ENCODE data around the gene HBA1.
A peak's percentile ranks its signal among the peaks of the same experiment; 100 is the strongest.
"Not testable (repeated sequence)": the region's sequence is repeated elsewhere in the genome, so short reads cannot be mapped to it uniquely, and the experiment has no call there.

HBA1 gene

DNA sequence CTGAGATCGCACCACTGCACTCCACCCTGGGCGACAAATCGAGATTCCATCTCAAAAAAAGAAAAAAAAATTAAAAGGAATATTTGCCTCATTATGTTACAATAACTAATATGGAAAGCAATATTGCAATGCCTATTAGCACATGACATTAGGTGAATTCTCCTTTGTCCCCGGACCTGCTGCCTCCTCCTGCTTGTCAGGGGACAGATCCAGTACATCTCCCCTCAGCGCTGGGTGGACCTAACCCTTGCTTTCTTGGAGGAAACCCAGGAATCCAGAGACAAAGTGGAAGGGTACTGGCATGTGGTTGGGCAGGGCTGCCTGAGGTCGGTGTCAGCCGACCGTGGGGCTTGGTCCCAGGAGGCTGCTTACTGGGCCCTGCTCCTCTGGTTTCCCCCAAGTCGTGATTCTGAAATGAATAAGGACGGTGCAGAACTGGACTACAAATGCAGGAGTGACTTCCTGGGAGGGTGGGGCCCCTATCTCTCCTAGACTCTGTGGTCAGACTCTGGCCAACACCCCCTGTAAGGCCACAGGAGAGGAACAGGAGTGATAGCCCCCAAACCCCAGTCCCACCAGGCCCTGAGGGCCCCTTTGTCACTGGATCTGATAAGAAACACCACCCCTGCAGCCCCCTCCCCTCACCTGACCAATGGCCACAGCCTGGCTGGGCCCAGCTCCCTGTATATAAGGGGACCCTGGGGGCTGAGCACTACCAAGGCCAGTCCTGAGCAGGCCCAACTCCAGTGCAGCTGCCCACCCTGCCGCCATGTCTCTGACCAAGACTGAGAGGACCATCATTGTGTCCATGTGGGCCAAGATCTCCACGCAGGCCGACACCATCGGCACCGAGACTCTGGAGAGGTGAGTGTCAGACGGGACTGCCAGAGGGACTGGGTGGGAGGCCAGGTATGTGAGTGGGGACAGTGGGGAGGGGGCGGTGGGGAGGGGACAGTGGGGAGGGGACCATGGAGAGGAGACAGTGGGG lies 24.0 kb upstream of the HBA1 start, which contains the start of gene HBZ:
Gene HBZ, plus strand, starts transcription at position 504 of the 988 bp plus-strand sequence. Its CDS starts 266 bp downstream, at position 770.
- TF ChIP-seq, protein P1, sequence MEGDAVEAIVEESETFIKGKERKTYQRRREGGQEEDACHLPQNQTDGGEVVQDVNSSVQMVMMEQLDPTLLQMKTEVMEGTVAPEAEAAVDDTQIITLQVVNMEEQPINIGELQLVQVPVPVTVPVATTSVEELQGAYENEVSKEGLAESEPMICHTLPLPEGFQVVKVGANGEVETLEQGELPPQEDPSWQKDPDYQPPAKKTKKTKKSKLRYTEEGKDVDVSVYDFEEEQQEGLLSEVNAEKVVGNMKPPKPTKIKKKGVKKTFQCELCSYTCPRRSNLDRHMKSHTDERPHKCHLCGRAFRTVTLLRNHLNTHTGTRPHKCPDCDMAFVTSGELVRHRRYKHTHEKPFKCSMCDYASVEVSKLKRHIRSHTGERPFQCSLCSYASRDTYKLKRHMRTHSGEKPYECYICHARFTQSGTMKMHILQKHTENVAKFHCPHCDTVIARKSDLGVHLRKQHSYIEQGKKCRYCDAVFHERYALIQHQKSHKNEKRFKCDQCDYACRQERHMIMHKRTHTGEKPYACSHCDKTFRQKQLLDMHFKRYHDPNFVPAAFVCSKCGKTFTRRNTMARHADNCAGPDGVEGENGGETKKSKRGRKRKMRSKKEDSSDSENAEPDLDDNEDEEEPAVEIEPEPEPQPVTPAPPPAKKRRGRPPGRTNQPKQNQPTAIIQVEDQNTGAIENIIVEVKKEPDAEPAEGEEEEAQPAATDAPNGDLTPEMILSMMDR (IDR thresholded peaks at IDR 0.05; ENCODE audit: low read depth, low read length): no peak
- H3K4me3 ChIP-seq (ENCODE audit: low read depth, low read length): no peak within 1 kb of the TSS

DNA sequence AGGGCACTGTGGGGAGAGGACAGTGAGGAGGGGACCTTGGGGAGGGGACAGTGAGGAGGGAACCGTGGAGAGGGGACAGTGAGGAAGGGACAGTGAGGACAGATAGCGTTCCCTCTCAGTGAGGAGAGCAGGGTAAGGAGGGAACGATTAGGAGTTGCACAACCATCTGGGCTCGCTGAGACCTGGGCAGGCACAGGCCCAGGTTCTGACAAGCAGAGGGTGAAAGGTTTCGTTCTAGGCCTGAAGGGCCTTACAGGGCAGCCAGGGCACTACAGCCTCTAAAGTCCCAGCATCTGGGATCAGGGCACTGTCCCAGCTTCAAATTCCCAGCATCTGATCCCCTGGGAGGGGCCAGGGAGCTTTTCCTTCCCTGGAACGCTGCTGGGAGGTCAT lies 23.4 kb upstream of the HBA1 start:
- H3K4me3 ChIP-seq (ENCODE audit: low read depth, low read length): not testable (repeated sequence)

DNA sequence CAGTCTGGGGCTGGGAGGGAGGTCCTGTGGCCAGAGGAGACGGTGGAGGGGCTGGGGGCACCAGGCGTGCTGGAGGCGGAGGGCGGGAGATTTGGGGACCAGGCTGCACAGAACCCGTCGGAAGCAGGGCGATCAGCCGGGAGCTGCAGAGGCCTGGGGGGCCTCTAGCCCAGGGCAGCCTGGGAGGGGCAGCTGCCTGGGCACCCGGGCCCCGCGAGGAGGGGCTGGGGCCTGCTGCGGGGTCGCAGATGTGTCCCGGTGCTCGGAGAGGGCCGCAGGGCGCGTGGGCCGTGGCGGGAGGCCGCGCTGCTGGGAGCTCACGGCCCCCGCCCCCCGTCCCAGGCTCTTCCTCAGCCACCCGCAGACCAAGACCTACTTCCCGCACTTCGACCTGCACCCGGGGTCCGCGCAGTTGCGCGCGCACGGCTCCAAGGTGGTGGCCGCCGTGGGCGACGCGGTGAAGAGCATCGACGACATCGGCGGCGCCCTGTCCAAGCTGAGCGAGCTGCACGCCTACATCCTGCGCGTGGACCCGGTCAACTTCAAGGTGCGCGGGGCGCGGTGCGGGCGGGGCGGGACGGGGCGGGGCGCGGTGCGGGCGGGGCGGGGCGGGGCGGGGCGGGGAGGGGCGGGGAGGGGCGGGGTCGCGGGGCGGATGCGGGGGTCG lies 22.8 kb upstream of the HBA1 start:
- H3K4me3 ChIP-seq (ENCODE audit: low read depth, low read length): not testable (repeated sequence)

DNA sequence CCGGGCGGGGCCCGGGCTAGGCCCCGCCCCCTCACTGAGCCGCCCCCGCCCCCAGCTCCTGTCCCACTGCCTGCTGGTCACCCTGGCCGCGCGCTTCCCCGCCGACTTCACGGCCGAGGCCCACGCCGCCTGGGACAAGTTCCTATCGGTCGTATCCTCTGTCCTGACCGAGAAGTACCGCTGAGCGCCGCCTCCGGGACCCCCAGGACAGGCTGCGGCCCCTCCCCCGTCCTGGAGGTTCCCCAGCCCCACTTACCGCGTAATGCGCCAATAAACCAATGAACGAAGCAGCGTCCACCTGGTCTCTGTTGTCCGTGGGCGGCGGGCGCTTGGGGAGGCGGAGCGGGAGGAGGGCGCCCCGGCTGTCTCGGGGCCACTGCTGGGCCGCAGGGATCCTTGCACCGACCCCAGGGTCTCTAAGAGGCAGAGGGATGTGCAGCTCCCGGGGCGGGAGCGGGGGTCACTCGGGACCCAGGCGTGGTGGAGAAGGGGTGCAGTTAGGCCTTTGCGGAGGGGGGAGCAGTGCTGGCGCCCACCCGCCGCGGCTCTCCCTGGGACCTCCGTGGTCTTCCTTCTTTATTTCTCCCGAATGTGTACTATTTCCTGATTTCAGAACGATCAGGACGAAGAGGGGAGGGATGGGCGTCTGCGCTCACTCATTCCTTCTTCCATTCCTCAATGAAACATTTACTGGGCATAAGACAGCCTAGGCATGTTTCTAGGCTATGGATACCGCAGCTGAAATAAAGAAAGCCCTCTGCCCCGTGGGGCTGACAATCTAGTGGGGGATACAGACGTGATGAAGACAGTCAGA lies 22.1 kb upstream of the HBA1 start:
- TF ChIP-seq, protein P1 (IDR thresholded peaks at IDR 0.05; ENCODE audit: low read depth, low read length): no peak
- H3K4me3 ChIP-seq (ENCODE audit: low read depth, low read length): peak overlapping the region; percentile 43

DNA sequence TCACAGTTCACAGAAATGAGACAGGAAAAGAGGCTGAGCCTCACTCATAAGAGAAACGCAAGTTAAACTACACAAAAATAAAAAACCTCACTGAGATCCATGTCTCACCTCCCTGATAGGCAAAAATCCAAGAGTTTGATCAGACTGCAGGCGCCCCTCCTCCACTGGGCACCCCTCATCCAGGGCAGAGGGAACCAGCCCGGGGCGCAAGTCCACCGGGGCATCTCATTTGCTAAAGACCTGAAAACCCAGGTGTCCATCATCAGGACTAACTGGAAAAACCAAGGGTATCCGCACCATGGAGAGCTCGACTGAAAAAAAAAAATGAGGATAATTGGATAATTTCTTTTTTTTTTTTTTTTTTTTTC lies 21.5 kb upstream of the HBA1 start:
- TF ChIP-seq, protein P1 (IDR thresholded peaks at IDR 0.05; ENCODE audit: low read depth, low read length): no peak
- no peak overlapping the region for H3K4me3 ChIP-seq (ENCODE audit: low read depth, low read length)

DNA sequence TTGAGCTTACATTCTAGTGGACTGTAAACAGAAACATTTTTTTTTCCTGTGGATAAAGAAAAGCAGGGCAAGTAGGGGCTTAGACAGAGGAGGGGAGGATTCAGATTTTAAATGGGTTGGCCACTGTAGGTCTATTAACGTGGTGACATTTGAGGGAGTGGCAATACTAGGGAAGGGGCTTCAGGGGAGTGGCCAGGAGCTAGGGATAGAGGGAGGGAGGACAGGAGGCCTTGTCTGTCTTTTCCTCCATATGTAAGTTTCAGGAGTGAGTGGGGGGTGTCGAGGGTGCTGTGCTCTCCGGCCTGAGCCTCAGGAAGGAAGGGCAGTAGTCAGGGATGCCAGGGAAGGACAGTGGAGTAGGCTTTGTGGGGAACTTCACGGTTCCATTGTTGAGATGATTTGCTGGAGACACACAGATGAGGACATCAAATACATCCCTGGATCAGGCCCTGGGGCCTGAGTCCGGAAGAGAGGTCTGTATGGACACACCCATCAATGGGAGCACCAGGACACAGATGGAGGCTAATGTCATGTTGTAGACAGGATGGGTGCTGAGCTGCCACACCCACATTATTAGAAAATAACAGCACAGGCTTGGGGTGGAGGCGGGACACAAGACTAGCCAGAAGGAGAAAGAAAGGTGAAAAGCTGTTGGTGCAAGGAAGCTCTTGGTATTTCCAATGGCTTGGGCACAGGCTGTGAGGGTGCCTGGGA lies 17.2 kb upstream of the HBA1 start:
- no peak overlapping the region for H3K4me3 ChIP-seq (ENCODE audit: low read depth, low read length)

DNA sequence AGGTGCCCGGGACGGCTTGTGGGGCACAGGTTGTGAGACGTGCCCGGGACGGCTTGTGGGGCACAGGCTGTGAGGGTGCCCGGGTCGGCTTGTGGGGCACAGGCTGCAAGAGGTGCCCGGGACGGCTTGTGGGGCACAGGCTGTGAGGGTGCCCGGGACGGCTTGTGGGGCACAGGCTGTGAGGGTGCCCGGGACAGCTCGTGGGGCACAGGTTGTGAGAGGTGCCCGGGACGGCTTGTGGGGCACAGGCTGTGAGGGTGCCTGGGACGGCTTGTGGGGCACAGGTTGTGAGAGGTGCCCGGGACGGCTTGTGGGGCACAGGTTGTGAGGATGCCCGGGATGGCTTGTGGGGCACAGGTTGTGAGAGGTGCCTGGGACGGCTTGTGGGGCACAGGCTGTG lies 16.2 kb upstream of the HBA1 start:
- not testable (repeated sequence) for H3K4me3 ChIP-seq (ENCODE audit: low read depth, low read length)

More for the DNA sequence above, 17.2 kb upstream of the HBA1 start:
- TF ChIP-seq, protein P1 (IDR thresholded peaks at IDR 0.05; ENCODE audit: low read depth, low read length): no peak

DNA sequence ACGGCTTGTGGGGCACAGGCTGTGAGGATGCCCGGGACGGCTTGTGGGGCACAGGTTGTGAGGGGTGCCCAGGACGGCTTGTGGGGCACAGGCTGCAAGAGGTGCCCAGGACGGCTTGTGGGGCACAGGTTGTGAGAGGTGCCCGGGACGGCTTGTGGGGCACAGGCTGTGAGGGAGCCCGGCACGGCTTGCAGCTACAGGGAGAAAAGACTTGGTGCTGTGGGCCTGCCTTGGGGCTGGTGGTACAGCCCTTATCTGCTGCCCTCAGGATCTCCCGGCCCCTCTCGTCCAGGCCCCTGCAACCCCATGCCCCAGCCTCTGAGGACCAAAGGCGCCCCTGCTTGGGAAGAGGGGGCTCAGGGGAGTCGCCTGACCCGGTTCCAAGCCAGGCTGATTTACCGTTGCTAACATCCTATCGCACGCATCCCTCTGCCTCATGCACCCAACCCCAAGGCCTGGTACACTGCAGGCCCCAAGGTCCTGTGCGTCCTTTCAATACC lies 15.7 kb upstream of the HBA1 start:
- no peak overlapping the region for H3K4me3 ChIP-seq (ENCODE audit: low read depth, low read length)
- TF ChIP-seq, protein P1 (IDR thresholded peaks at IDR 0.05; ENCODE audit: low read depth, low read length): no peak

Data from WI38 (cell line).